HepG2 (cell line): ENCODE results near the gene PCDHGA9.

Experiments used
- ADNP ChIP-seq: sonication (generic); formaldehyde crosslinking; IDR thresholded peaks from 2 replicates; pipeline ENCODE4 v1.4.0; 2020; ENCODE audit warnings: missing genetic modification reagents
- CTCF ChIP-seq: sonication (generic); formaldehyde crosslinking; IDR thresholded peaks from 2 replicates; pipeline ENCODE4 v1.5.0; 2020; ENCODE audit warnings: mild to moderate bottlenecking, missing genetic modification reagents, moderate library complexity
- EZH2 ChIP-seq: conservative IDR thresholded peaks from 2 replicates; pipeline ENCODE4 v1.6.1; 2012; ENCODE audit warnings: mild to moderate bottlenecking, low read depth, low read length, moderate library complexity
- FOXJ3 ChIP-seq: sonication (generic); formaldehyde crosslinking; IDR thresholded peaks from 2 replicates; pipeline ENCODE4 v1.4.0; 2020; ENCODE audit warnings: missing genetic modification reagents, mild to moderate bottlenecking, borderline replicate concordance
- NPAS2 ChIP-seq: sonication (generic); formaldehyde crosslinking; IDR thresholded peaks from 2 replicates; pipeline ENCODE4 v1.8.0; 2022; ENCODE audit warnings: mild to moderate bottlenecking, missing genetic modification reagents, borderline replicate concordance
- POLR2A ChIP-seq, 2 experiments: IDR thresholded peaks; 2 replicates each; pipeline ENCODE4 v1.6.1; 2011; ENCODE audit warnings: low read depth in 2 of 2, low read length in 2 of 2, mild to moderate bottlenecking in 1 of 2, moderate library complexity in 1 of 2; ENCODE audit not compliant: insufficient read depth in 1 of 2
- POLR2AphosphoS5 ChIP-seq: IDR thresholded peaks from 2 replicates; pipeline ENCODE4 v1.6.1; 2012; ENCODE audit warnings: low read depth, low read length
- TCF12 ChIP-seq, 2 experiments: fragments of 450-650 bp in 1 of 2; sonication (generic) in 1 of 2; formaldehyde crosslinking in 1 of 2; IDR thresholded peaks; 2 replicates each; pipeline versions ENCODE4 v1.6.1 to v1.8.0; 2017 to 2022; ENCODE audit warnings: antibody characterized with exemption in 1 of 2, mild to moderate bottlenecking in 1 of 2, missing genetic modification reagents in 1 of 2, moderate library complexity in 1 of 2
- TF ChIP-seq, protein P1 (sequence below): sonication (generic); formaldehyde crosslinking; conservative IDR thresholded peaks from 2 replicates; pipeline ENCODE4 v1.5.0; 2020; ENCODE audit warnings: missing genetic modification reagents

- TF ChIP-seq, protein P1, sequence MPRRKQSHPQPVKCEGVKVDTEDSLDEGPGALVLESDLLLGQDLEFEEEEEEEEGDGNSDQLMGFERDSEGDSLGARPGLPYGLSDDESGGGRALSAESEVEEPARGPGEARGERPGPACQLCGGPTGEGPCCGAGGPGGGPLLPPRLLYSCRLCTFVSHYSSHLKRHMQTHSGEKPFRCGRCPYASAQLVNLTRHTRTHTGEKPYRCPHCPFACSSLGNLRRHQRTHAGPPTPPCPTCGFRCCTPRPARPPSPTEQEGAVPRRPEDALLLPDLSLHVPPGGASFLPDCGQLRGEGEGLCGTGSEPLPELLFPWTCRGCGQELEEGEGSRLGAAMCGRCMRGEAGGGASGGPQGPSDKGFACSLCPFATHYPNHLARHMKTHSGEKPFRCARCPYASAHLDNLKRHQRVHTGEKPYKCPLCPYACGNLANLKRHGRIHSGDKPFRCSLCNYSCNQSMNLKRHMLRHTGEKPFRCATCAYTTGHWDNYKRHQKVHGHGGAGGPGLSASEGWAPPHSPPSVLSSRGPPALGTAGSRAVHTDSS (CRISPR knock-in tag), result no peak
- no peak for TF ChIP-seq EZH2
- no peak for TF ChIP-seq FOXJ3 (CRISPR knock-in tag)
- no peak for TF ChIP-seq CTCF (CRISPR knock-in tag)
- TF ChIP-seq ADNP (CRISPR knock-in tag), result no peak
- TF ChIP-seq POLR2AphosphoS5, result no peak
- no peak for TF ChIP-seq TCF12 (IDR thresholded peaks at IDR 0.05)
- no peak for TF ChIP-seq TCF12 (CRISPR knock-in tag; IDR thresholded peaks at IDR 0.05)
- no peak for TF ChIP-seq NPAS2 (CRISPR knock-in tag)
- TF ChIP-seq POLR2A (IDR thresholded peaks at IDR 0.05; ENCODE audit: insufficient read depth in 1 of 2, low read depth in 2 of 2, low read length in 2 of 2), result no peak
Observed at GRCh38 chr5:141399555-141400258, 2.9 kb upstream of the PCDHGA9 start.
